HG02973 (cell line): Measurements from ENCODE around the gene ST6GALNAC3.
"Not testable (repeated sequence)": the region's sequence is repeated elsewhere in the genome, so short reads cannot be mapped to it uniquely, and the experiment has no call there.

Source experiments
- ATAC-seq: cut with Tn5 transposase; IDR thresholded peaks from one replicate; pipeline ENCODE4 v1.9.1; 2021; ENCODE audit warnings: moderate library complexity; ENCODE audit not compliant: unreplicated experiment

The ST6GALNAC3 gene

GRCh38 chr1:76070538-76070937 lies 4.0 kb upstream of the ST6GALNAC3 start:
- no peak for ATAC-seq

- no peak for ATAC-seq
Measured at GRCh38 chr1:76073481-76073880, 1.1 kb upstream of the ST6GALNAC3 start.

GRCh38 chr1:76075188-76075489 lies 593 bp downstream of the ST6GALNAC3 start:
- no peak for ATAC-seq

GRCh38 chr1:76075877-76076276 lies 1.3 kb downstream of the ST6GALNAC3 start:
- peak; percentile 58 for ATAC-seq

- ATAC-seq, result no peak
Measured at GRCh38 chr1:76079475-76080227, 5.1 kb downstream of the ST6GALNAC3 start.

- no peak for ATAC-seq
Measured at GRCh38 chr1:76080552-76081079, 6.1 kb downstream of the ST6GALNAC3 start.

- no peak for ATAC-seq
Measured at GRCh38 chr1:76082062-76082461, 7.5 kb downstream of the ST6GALNAC3 start.

- ATAC-seq, result no peak
Measured at GRCh38 chr1:76083189-76083588, 8.6 kb downstream of the ST6GALNAC3 start.

- no peak for ATAC-seq
Measured at GRCh38 chr1:76084029-76084627, 9.6 kb downstream of the ST6GALNAC3 start.

- ATAC-seq, result no peak
Measured at GRCh38 chr1:76084685-76085084, 10.1 kb downstream of the ST6GALNAC3 start.

GRCh38 chr1:76086109-76086508 lies 11.6 kb downstream of the ST6GALNAC3 start:
- ATAC-seq, result no peak

GRCh38 chr1:76086597-76086996 lies 12.1 kb downstream of the ST6GALNAC3 start:
- ATAC-seq, result no peak

- no peak for ATAC-seq
Measured at GRCh38 chr1:76090283-76091203, 16.0 kb downstream of the ST6GALNAC3 start.

GRCh38 chr1:76092812-76093211 lies 18.3 kb downstream of the ST6GALNAC3 start:
- ATAC-seq, result no peak

GRCh38 chr1:76093522-76094312 lies 19.2 kb downstream of the ST6GALNAC3 start:
- no peak for ATAC-seq

GRCh38 chr1:76095802-76096201 lies 21.3 kb downstream of the ST6GALNAC3 start:
- no peak for ATAC-seq

GRCh38 chr1:76097064-76097463 lies 22.5 kb downstream of the ST6GALNAC3 start:
- not testable (repeated sequence) for ATAC-seq

GRCh38 chr1:76098845-76099244 lies 24.3 kb downstream of the ST6GALNAC3 start:
- no peak for ATAC-seq

- no peak for ATAC-seq
Measured at GRCh38 chr1:76101548-76101947, 27.0 kb downstream of the ST6GALNAC3 start.

- no peak for ATAC-seq
Measured at GRCh38 chr1:76102046-76102445, 27.5 kb downstream of the ST6GALNAC3 start.

- no peak for ATAC-seq
Measured at GRCh38 chr1:76103034-76103433, 28.5 kb downstream of the ST6GALNAC3 start.
